ENCODE data around the gene FBXO39. TPM values are rescaled to one million over a fixed set of nuclear protein-coding genes. Genes with fewer than 3 reads are reported as not detected.

Gene FBXO39
- total RNA-seq, 2 donors from 2014 or later: not detected

DNA sequence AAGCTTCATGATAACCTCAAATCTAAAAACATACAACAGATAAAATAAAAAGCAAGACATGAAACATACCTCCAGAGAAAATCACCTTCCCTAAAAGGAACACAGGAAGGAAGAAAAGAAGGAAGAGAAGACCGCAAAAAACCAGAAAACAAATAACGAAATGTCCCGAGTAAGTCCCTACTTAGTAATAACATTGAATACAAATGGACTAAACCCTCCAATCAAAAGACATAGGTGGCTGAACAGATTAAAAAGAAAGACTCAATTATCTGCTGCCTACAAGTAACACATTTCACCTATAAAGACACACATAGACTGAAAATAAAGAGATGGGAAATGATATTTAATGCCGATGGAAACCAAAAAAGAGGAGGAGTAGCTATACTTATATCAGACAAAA lies 6.2 kb downstream of the FBXO39 start:
- no peaks in the 10 kb centered on the region for H3K36me3 ChIP-seq (replicated peaks in 1 of 2; ENCODE audit: insufficient read depth in 1 of 2, low read depth in 2 of 2)
- WGBS, 2 donors: 73 to 80% methylated on average over 4 of the region's 4 CpGs
- TF ChIP-seq, protein P1, sequence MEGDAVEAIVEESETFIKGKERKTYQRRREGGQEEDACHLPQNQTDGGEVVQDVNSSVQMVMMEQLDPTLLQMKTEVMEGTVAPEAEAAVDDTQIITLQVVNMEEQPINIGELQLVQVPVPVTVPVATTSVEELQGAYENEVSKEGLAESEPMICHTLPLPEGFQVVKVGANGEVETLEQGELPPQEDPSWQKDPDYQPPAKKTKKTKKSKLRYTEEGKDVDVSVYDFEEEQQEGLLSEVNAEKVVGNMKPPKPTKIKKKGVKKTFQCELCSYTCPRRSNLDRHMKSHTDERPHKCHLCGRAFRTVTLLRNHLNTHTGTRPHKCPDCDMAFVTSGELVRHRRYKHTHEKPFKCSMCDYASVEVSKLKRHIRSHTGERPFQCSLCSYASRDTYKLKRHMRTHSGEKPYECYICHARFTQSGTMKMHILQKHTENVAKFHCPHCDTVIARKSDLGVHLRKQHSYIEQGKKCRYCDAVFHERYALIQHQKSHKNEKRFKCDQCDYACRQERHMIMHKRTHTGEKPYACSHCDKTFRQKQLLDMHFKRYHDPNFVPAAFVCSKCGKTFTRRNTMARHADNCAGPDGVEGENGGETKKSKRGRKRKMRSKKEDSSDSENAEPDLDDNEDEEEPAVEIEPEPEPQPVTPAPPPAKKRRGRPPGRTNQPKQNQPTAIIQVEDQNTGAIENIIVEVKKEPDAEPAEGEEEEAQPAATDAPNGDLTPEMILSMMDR (IDR thresholded peaks at IDR 0.05): no peak
- TF ChIP-seq POLR2A (IDR thresholded peaks at IDR 0.05): no peak
- intact Hi-C loops (cut with DNase I): no loop called here
- ATAC-seq (no peak), DNase-seq (no peak)
- H3K27ac ChIP-seq: no peak overlapping the region
- H3K4me3 ChIP-seq: no peak overlapping the region
- no peaks in the 10 kb centered on the region for H3K27me3 ChIP-seq
- no peaks in the 10 kb centered on the region for H3K4me1 ChIP-seq
- H3K9me3 ChIP-seq: no peaks in the 10 kb centered on the region

DNA sequence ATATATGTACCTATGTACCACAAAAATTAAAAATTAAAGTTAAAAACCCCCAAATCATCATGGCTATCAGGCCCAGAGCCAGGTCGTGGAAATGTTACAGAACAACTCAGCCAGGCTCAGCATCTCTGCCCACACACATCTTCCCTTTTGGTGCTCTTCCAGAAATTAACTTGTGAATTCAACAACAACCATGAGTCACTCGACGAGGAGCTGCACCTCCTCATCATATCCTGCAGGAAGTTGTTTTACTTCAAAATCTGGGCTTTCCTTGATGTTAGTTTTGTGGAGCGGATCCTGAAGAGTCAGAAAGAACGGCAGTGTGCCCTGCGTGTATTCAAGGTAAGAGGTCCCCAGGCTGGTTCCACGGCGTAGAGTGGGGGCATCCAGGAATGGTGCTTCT lies 10.6 kb downstream of the FBXO39 start:
- no peak for TF ChIP-seq POLR2A (IDR thresholded peaks at IDR 0.05)
- TF ChIP-seq, protein P1 (IDR thresholded peaks at IDR 0.05): no peak
- 50 to 69% methylated on average over 7 to 8 of the region's 8 CpGs for WGBS, 2 donors
- Histone ChIP-seq H3K4me3 (no peak overlapping the region), H3K36me3 (replicated peaks in 1 of 2; ENCODE audit: insufficient read depth in 1 of 2, low read depth in 2 of 2) (no peaks in the 10 kb centered on the region), H3K27ac (no peak overlapping the region), H3K4me1 (no peaks in the 10 kb centered on the region), H3K9me3 (no peaks in the 10 kb centered on the region), H3K27me3 (no peaks in the 10 kb centered on the region)
- DNase-seq (no peak), ATAC-seq (no peak)
- intact Hi-C loops (cut with DNase I): no loop called here

- no peaks in the 10 kb centered on the region for H3K36me3 ChIP-seq (replicated peaks in 1 of 2; ENCODE audit: insufficient read depth in 1 of 2, low read depth in 2 of 2)
- H3K27ac ChIP-seq: no peak overlapping the region
- no peaks in the 10 kb centered on the region for H3K27me3 ChIP-seq
- no peak overlapping the region for H3K4me3 ChIP-seq
- intact Hi-C loops (cut with DNase I): no loop called here
- no peak for TF ChIP-seq POLR2A (IDR thresholded peaks at IDR 0.05)
- TF ChIP-seq, protein P1 (IDR thresholded peaks at IDR 0.05): no peak
- ATAC-seq: no peak
- no peaks in the 10 kb centered on the region for H3K9me3 ChIP-seq
- no peaks in the 10 kb centered on the region for H3K4me1 ChIP-seq
- DNase-seq: no peak
- WGBS, 2 donors: 19 to 28% methylated on average over 10 of the region's 10 CpGs
Measured at GRCh38 chr17:6787081-6787693, 11.2 kb downstream of the FBXO39 start.

DNA sequence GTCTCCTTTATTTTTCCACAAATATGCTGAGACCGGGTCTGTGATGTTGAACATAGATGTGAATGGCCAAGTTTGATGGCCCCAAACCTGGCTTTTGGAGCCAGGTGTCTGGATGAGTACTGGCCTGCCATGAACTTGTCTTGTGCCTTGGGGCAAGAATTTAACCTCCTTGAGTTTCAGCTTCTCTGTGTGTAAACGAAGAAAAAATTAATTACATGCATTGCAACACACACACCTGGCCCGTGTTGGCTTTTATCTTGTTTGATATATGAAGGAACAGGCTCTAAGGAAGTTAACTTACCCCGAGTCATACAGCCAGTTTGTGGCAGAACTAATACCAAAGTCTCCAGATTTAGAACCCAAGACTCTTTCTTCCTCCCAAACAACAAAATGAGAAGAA lies 13.1 kb downstream of the FBXO39 start:
- no peak overlapping the region for H3K27ac ChIP-seq
- H3K4me1 ChIP-seq: no peaks in the 10 kb centered on the region
- ATAC-seq (no peak), DNase-seq (no peak)
- no peaks in the 10 kb centered on the region for H3K36me3 ChIP-seq (replicated peaks in 1 of 2; ENCODE audit: insufficient read depth in 1 of 2, low read depth in 2 of 2)
- no peak overlapping the region for H3K4me3 ChIP-seq
- no peaks in the 10 kb centered on the region for H3K27me3 ChIP-seq
- no peaks in the 10 kb centered on the region for H3K9me3 ChIP-seq
- WGBS, 2 donors: 28 to 31% methylated on average over 4 of the region's 4 CpGs
- intact Hi-C loops (cut with DNase I): no loop called here
- TF ChIP-seq, protein P1 (IDR thresholded peaks at IDR 0.05): no peak
- no peak for TF ChIP-seq POLR2A (IDR thresholded peaks at IDR 0.05)

Data from body of pancreas (tissue), 4 donors.